Astrocyte (in vitro differentiated cells and primary cell): ENCODE measurements around the gene PCDHGA7. TPM values are rescaled to one million over a fixed set of nuclear protein-coding genes. Genes with fewer than 3 reads are reported as not detected.
"Not testable (repeated sequence)": the region's sequence is repeated elsewhere in the genome, so short reads cannot be mapped to it uniquely, and the experiment has no call there.

Experiments used
- DNase-seq: peaks from one replicate; pipeline ENCODE4 v3.0.0-alpha.2; 2010; ENCODE audit warnings: low read depth
- FAIRE-seq: peaks from 2 replicates; lab custom pipeline; 2011; peaks lifted over from hg19 to GRCh38; lab: Jason Lieb, UNC
- H2AFZ ChIP-seq: 2 replicates; pipeline ENCODE4 v1.6.0; 2012; ENCODE audit warnings: low read depth, low read length, inconsistent platforms
- H3K27ac ChIP-seq: 2 replicates; pipeline ENCODE4 v1.5.1; 2011; ENCODE audit warnings: low read depth, low read length, inconsistent platforms
- H3K27me3 ChIP-seq: 2 replicates; pipeline ENCODE4 v1.6.0; 2011; ENCODE audit warnings: low read length, inconsistent platforms; ENCODE audit not compliant: insufficient read depth
- H3K36me3 ChIP-seq: 2 replicates; pipeline ENCODE4 v1.5.1; 2011; ENCODE audit warnings: low read length, inconsistent platforms; ENCODE audit not compliant: insufficient read depth
- H3K4me1 ChIP-seq: 2 replicates; pipeline ENCODE4 v1.5.1; 2011; ENCODE audit warnings: low read length, inconsistent platforms; ENCODE audit not compliant: insufficient read depth
- H3K4me2 ChIP-seq: 2 replicates; pipeline ENCODE4 v1.6.0; 2012; ENCODE audit warnings: low read length, inconsistent platforms
- H3K4me3 ChIP-seq: 2 replicates; pipeline ENCODE4 v1.5.1; 2011; ENCODE audit warnings: low read depth, mild to moderate bottlenecking, low read length, inconsistent platforms; ENCODE audit not compliant: insufficient read depth
- H3K79me2 ChIP-seq: 2 replicates; pipeline ENCODE4 v1.6.0; 2012; ENCODE audit warnings: mild to moderate bottlenecking, low read length, inconsistent platforms; ENCODE audit not compliant: insufficient read depth
- H3K9ac ChIP-seq: 2 replicates; pipeline ENCODE4 v1.6.0; 2012; ENCODE audit warnings: mild to moderate bottlenecking, low read length, inconsistent platforms
- H3K9me3 ChIP-seq: 2 replicates; pipeline ENCODE4 v1.5.1; 2012; ENCODE audit warnings: low read depth, mild to moderate bottlenecking, low read length, inconsistent platforms; ENCODE audit not compliant: insufficient read depth
- H4K20me1 ChIP-seq: 2 replicates; pipeline ENCODE4 v1.6.0; 2012; ENCODE audit warnings: low read length, inconsistent platforms; ENCODE audit not compliant: insufficient read depth
- H3K27ac Mint-ChIP-seq: one replicate; pipeline ENCODE4 v1.8.0; 2021; ENCODE audit warnings: mild to moderate bottlenecking, mixed read lengths; ENCODE audit not compliant: unreplicated experiment
- H3K27me3 Mint-ChIP-seq: one replicate; pipeline ENCODE4 v1.8.0; 2021; ENCODE audit warnings: low read depth, mixed read lengths; ENCODE audit not compliant: unreplicated experiment
- H3K36me3 Mint-ChIP-seq: one replicate; pipeline ENCODE4 v1.8.0; 2021; ENCODE audit warnings: low read depth, mixed read lengths; ENCODE audit not compliant: unreplicated experiment
- H3K4me1 Mint-ChIP-seq: one replicate; pipeline ENCODE4 v1.8.0; 2021; ENCODE audit warnings: low read depth, mixed read lengths; ENCODE audit not compliant: unreplicated experiment
- H3K4me3 Mint-ChIP-seq: one replicate; pipeline ENCODE4 v1.8.0; 2021; ENCODE audit warnings: mild to moderate bottlenecking, moderate library complexity, mixed read lengths; ENCODE audit not compliant: unreplicated experiment
- H3K9me3 Mint-ChIP-seq: one replicate; pipeline ENCODE4 v1.8.0; 2021; ENCODE audit warnings: mild to moderate bottlenecking, mixed read lengths; ENCODE audit not compliant: unreplicated experiment
- EZH2 ChIP-seq: IDR thresholded peaks from 2 replicates; pipeline ENCODE4 v1.6.1; 2012; ENCODE audit warnings: mild to moderate bottlenecking, low read length, inconsistent platforms; ENCODE audit not compliant: insufficient read depth
- total RNA-seq: library from RNA; stranded (reverse); gene quantifications from 2 replicates; pipeline ENCODE4 v1.2.1, GENCODE V29; 2021
- TF ChIP-seq, protein P1 (sequence below): IDR thresholded peaks from 2 replicates; pipeline ENCODE4 v1.5.1; 2011; ENCODE audit warnings: low read depth, mild to moderate bottlenecking, inconsistent platforms, low read length, moderate library complexity; ENCODE audit not compliant: insufficient read depth

Gene PCDHGA7
- total RNA-seq, 1 donor from 2014 or later, result 0.57 TPM

- H3K9me3 ChIP-seq, result peaks cover 24% of the 10 kb centered on the region
- peaks cover 36% of the 10 kb centered on the region for H3K9me3 Mint-ChIP-seq
Observed at GRCh38 chr5:141345327-141345726, 37.2 kb upstream of the PCDHGA7 start.

DNA sequence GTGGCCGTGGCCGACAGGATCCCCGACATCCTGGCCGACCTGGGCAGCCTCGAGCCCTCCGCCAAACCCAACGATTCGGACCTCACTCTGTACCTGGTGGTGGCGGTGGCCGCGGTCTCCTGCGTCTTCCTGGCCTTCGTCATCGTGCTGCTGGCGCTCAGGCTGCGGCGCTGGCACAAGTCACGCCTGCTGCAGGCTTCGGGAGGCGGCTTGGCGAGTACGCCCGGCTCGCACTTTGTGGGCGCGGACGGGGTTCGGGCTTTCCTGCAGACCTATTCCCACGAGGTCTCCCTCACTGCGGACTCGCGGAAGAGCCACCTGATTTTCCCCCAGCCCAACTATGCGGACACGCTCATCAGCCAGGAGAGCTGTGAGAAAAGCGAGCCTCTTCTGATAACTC is 36.5 kb upstream of the PCDHGA7 start:
- not testable (repeated sequence) for H3K27ac Mint-ChIP-seq, H3K36me3 ChIP-seq, DNase-seq, H3K4me2 ChIP-seq, H3K9ac ChIP-seq, H3K36me3 Mint-ChIP-seq, FAIRE-seq, H3K79me2 ChIP-seq, H3K27me3 ChIP-seq, H3K4me3 ChIP-seq, H3K4me1 ChIP-seq, H4K20me1 ChIP-seq, H3K4me3 Mint-ChIP-seq, H3K4me1 Mint-ChIP-seq, H3K27me3 Mint-ChIP-seq, H2AFZ ChIP-seq, H3K27ac ChIP-seq
- H3K9me3 Mint-ChIP-seq, result peaks cover 36% of the 10 kb centered on the region
- peaks cover 29% of the 10 kb centered on the region for H3K9me3 ChIP-seq

More at GRCh38 chr5:141345327-141345726, 37.2 kb upstream of the PCDHGA7 start:
- H3K9ac ChIP-seq, result no peak overlapping the region
- H3K27ac ChIP-seq, result no peak overlapping the region
- peaks cover 3% of the 10 kb centered on the region for H3K36me3 Mint-ChIP-seq
- TF ChIP-seq EZH2, result no peak
- TF ChIP-seq, protein P1, sequence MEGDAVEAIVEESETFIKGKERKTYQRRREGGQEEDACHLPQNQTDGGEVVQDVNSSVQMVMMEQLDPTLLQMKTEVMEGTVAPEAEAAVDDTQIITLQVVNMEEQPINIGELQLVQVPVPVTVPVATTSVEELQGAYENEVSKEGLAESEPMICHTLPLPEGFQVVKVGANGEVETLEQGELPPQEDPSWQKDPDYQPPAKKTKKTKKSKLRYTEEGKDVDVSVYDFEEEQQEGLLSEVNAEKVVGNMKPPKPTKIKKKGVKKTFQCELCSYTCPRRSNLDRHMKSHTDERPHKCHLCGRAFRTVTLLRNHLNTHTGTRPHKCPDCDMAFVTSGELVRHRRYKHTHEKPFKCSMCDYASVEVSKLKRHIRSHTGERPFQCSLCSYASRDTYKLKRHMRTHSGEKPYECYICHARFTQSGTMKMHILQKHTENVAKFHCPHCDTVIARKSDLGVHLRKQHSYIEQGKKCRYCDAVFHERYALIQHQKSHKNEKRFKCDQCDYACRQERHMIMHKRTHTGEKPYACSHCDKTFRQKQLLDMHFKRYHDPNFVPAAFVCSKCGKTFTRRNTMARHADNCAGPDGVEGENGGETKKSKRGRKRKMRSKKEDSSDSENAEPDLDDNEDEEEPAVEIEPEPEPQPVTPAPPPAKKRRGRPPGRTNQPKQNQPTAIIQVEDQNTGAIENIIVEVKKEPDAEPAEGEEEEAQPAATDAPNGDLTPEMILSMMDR, result no peak
- H3K4me3 ChIP-seq, result no peak overlapping the region
- no peaks in the 10 kb centered on the region for H3K4me1 Mint-ChIP-seq
- H3K36me3 ChIP-seq, result no peaks in the 10 kb centered on the region
- no peak overlapping the region for H3K27ac Mint-ChIP-seq
- no peak for FAIRE-seq
- H2AFZ ChIP-seq, result no peak overlapping the region
- no peak overlapping the region for H3K4me2 ChIP-seq
- H3K4me1 ChIP-seq, result no peaks in the 10 kb centered on the region
- no peak overlapping the region for H3K4me3 Mint-ChIP-seq
- peaks cover 3% of the 10 kb centered on the region for H3K27me3 ChIP-seq
- DNase-seq, result no peak
- no peaks in the 10 kb centered on the region for H3K27me3 Mint-ChIP-seq
- H3K79me2 ChIP-seq, result no peaks in the 10 kb centered on the region
- H4K20me1 ChIP-seq, result no peaks in the 10 kb centered on the region

- peak within 1 kb of the TSS; percentile 60 for H2AFZ ChIP-seq
- H3K27me3 Mint-ChIP-seq, result no peaks in the 10 kb centered on the region
- H3K36me3 ChIP-seq, result no peaks in the 10 kb centered on the region
- peak; percentile 41 for DNase-seq
- H3K4me2 ChIP-seq, result peak within 1 kb of the TSS; percentile 77
- H3K36me3 Mint-ChIP-seq, result peaks cover 2% of the 10 kb centered on the region
- H3K9me3 Mint-ChIP-seq, result peaks cover 26% of the 10 kb centered on the region
- no peaks in the 10 kb centered on the region for H3K79me2 ChIP-seq
- TF ChIP-seq, protein P1, result peak; percentile 40
- no peak for TF ChIP-seq EZH2
- peak within 1 kb of the TSS; percentile 48 for H3K4me3 ChIP-seq
- H3K4me3 Mint-ChIP-seq, result peak within 1 kb of the TSS; percentile 24
- no peaks in the 10 kb centered on the region for H4K20me1 ChIP-seq
- H3K27ac Mint-ChIP-seq, result no peak within 1 kb of the TSS
- FAIRE-seq, result no peak
- no peaks in the 10 kb centered on the region for H3K4me1 Mint-ChIP-seq
- H3K27ac ChIP-seq, result no peak within 1 kb of the TSS
- H3K9ac ChIP-seq, result peak within 1 kb of the TSS; percentile 39
- peaks cover 3% of the 10 kb centered on the region for H3K27me3 ChIP-seq
- peaks cover 31% of the 10 kb centered on the region for H3K9me3 ChIP-seq
- H3K4me1 ChIP-seq, result no peaks in the 10 kb centered on the region
Observed at GRCh38 chr5:141349917-141350619, 32.5 kb upstream of the PCDHGA7 start, which contains the start of gene PCDHGB1. Gene PCDHGB1, plus strand, starts transcription at chr5:141350099. Its CDS starts 162 bp downstream, at chr5:141350261.
